GM18511 (cell line): ENCODE data around the gene BMX.

Source experiments
- ATAC-seq: cut with Tn5 transposase; IDR thresholded peaks from one replicate; pipeline ENCODE4 v1.9.1; 2021; ENCODE audit warnings: mild to moderate bottlenecking, moderate library complexity; ENCODE audit not compliant: unreplicated experiment

BMX gene

DNA sequence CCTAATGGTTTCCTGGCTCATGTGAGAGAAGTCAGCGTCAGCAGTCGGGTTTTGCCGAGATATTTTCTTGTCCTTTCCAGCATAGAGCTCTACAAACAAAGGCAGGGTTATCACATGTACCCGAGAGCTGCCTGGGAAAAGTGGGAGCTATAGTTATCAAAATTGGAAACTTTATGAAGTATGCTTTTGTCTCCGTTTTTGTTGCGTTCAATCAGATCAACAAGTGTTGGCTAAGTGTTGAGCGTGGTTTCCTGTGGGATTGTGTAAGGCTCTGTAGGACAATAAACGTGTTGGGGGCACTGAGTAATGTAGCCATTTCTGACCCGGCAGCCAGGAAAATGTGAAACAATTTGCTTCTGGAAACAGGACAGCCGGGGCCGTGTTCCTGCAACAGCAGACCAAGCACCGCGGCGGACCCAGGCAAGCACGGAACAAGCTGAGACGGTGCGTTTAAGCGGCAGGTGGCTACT, at the start of gene BMX:
TSS of gene BMX (plus strand) at position 311 of the 470 bp plus-strand sequence. CDS start 7,547 bp downstream, outside the sequence.
- ATAC-seq: no peak

GRCh38 chrX:15451913-15452312, 48.7 kb upstream of the BMX start:
- ATAC-seq: no peak

DNA sequence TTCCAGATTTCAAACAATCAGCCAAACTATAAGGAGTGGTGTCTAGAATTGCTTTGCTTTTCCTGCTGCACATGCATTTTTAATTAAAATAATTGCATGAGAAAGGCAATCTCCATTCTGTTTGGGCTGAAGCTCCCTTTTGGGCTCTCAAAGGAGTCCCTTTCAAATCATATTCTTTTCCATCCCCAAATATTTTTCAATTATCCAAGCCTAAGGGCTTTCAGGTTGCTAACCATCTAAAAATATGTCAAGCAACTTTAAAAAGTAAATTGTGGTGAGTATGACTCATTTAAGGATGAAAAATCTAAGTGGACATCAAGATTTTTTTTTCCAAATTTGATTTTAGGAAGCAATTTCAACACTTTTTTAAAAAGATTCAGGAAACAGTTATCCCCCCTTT, 35.9 kb upstream of the BMX start:
- no peak for ATAC-seq

DNA sequence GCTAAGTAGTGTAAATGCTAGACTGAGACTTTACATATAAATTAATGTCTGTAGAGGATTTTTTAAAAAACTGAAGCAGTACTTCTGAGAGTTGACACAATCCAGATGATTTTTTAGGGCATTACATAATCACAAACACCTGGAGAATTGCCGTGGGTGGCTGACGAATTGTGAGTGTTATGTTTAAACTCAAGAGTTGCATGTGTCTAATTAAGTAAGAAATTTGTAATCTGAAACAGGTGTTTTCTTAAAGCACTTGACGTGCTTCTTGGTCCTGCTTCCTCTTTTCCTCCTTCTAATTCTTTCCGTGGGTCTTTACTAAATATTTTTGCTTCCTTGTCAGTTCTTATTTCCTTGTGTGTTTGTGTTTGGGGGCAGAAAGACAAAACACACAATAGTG, 35.3 kb upstream of the BMX start:
- ATAC-seq: peak; percentile 77

GRCh38 chrX:15465896-15466651, 34.5 kb upstream of the BMX start:
- no peak for ATAC-seq

- ATAC-seq: no peak
Observed at GRCh38 chrX:15468036-15468435, 32.6 kb upstream of the BMX start.

GRCh38 chrX:15469613-15470012, 31.0 kb upstream of the BMX start:
- no peak for ATAC-seq

DNA sequence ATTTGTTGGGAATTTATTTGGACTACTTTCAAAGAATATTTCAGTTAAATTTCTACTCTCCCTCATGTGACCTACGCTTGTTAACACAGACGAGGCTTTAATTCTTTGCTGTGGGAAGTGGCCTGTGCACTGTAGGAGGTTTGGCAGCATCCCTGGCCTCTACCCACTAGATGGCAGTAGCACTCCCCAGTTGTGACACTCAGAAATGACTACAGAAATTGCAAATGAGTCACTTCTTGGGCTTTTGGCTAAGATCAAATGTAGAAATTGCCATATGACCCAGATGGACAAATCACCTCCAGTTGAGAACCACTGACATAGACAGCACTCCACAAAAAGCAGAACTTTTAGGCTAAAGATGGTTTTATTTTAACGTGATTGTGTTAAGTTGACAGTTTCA, 29.6 kb upstream of the BMX start:
- ATAC-seq: peak; percentile 92

- no peak for ATAC-seq
Observed at GRCh38 chrX:15472531-15472930, 28.1 kb upstream of the BMX start.

DNA sequence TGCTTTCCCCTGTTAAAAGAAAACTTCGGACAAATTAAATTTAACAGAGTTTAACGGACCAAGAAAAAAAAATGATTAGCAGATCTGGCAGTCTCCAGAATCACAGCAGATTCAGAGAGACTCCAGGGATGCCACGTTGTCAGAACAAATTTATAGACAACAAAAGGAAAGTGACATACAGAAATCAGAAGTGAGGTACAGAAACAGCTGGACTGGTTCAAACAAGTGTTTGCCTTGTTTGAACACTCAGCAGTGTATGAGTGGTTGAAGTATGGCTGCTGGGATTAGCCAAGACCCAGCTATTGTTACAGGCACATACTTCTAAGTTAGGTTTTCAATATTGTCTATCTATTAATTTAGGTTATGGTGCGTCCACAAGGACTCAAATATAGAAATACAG, 26.6 kb upstream of the BMX start:
- no peak for ATAC-seq

DNA sequence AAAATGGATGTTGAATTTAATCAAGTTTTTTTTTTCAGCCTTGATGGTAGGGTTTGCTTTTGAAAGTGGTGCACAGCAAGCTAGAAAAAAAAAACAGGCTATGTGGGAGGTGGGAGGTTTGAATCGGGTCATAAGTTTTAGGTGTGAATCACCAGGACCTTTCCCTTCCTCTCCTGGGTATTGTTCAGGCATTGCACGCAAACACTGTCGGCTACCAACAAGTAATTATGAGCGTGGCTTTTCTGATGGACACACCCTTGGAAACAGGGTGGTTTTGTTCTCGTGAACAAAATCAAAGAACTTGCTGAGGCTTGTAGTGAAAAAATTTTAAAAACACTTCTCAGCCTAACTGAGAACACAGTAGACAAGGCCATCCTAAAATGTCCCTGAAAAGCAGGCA, 25.6 kb upstream of the BMX start:
- no peak for ATAC-seq

- no peak for ATAC-seq
Observed at GRCh38 chrX:15475486-15475885, 25.1 kb upstream of the BMX start.

- no peak for ATAC-seq
Observed at GRCh38 chrX:15483891-15484290, 16.7 kb upstream of the BMX start.

DNA sequence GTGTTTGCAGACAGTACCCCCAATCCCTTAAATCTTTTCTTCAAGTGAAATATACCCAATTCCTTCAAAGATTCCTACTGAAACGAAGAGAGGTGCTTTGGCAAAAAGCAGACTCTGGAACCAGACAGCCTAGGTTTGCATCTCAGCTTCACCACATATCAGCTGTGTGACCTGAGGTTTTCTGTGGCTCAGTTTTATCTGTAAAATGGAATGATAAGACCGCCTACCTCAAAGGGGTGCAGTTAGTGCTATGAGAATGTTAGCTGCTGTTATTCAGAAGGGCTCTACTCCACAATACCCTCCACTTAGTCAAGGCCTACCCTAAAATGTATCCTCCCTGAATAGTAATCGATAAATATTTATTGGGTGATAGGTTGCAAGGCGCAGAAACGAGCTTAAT, 8.1 kb upstream of the BMX start:
- no peak for ATAC-seq

- peak; percentile 95 for ATAC-seq
Observed at GRCh38 chrX:15493118-15493962, 7.3 kb upstream of the BMX start, which contains the start of gene PIR. Gene PIR (minus strand): TSS chrX:15493333. CDS start chrX:15491257, 2,076 bp downstream.

GRCh38 chrX:15495801-15496200, 4.8 kb upstream of the BMX start:
- ATAC-seq: no peak

DNA sequence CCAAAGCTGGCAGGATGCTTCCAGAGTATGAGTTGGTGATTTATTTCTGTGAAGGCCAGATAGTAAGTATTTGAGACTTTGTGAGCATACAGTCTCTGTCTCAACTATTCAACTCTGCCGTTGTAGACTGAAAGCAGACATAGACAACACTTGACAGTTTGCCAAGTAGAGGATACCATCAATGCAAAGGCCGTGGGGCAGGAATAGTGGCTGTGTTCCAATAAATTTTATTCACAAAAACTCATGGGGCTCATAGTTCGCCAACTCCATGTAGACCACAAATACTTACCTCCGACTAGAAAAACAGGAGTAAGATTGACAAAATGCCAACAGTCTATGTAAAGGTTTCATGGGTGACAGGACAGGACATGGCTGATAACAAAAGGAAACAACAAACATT, 3.8 kb upstream of the BMX start:
- no peak for ATAC-seq

DNA sequence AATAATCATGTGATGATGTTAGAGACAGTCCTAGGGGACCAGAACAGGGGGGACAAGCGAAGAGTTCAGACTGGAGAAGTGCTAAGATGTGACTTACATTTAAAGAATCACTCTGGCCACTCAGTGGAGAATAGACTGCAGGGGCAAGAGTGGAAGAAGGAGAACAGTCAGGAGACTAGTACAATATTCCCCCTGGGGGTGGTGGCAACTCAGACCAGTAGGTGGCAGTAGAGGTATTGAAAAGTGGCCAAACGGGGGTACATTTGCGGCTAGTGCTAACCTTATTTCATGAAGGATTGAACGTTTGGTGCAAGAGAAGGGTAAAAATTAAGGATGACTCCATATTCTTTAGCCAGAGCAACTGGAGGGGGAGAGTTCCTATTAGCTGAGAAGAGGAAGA, 2.7 kb upstream of the BMX start:
- no peak for ATAC-seq

GRCh38 chrX:15498741-15499140, 1.9 kb upstream of the BMX start:
- ATAC-seq: no peak

- ATAC-seq: no peak
Observed at GRCh38 chrX:15499976-15500375, 631 bp upstream of the BMX start.

DNA sequence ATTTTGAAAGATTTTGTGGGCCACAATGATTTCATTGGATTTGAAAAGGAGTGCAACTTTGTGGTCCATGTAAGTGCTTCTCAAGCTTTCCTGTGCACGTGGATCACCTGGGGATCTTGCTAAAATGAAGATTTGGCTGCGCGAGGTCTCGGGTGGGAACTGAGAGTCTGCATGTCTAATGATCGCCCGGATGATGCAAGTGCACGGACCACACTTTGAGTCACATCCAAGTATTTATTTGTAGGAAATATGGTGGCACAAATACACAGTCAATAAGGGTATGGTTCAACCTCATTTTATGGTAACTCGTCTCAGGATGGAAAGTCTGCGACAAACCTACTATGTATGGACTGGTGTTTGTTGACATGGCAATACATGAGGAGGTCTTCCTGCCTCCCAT, 899 bp downstream of the BMX start:
- ATAC-seq: no peak

GRCh38 chrX:15504661-15505060, 4.1 kb downstream of the BMX start:
- no peak for ATAC-seq
